Thyroid gland (tissue), 4 donors: ENCODE results near the gene DOK4.

Experiments
- POLR2A ChIP-seq, 2 donors: fragments of 450-650 bp; IDR thresholded peaks; one replicate each; pipeline ENCODE4 v1.6.1; 2017; ENCODE audit warnings: antibody characterized with exemption in 2 of 2, mild to moderate bottlenecking in 2 of 2, moderate library complexity in 1 of 2
- TF ChIP-seq, protein P1 (sequence below), 6 experiments: fragments of 200-600 bp in 3 of 6; fragments of 450-650 bp in 3 of 6; sonication (generic) in 3 of 6; IDR thresholded peaks; one replicate each; pipeline ENCODE4 v1.5.1; 2016 to 2019; ENCODE audit warnings: antibody characterized with exemption in 6 of 6, mild to moderate bottlenecking in 2 of 6, inconsistent platforms in 1 of 6, moderate library complexity in 1 of 6

GRCh38 chr16:57498031-57498430, 11.7 kb upstream of the DOK4 start:
- TF ChIP-seq, protein P1, sequence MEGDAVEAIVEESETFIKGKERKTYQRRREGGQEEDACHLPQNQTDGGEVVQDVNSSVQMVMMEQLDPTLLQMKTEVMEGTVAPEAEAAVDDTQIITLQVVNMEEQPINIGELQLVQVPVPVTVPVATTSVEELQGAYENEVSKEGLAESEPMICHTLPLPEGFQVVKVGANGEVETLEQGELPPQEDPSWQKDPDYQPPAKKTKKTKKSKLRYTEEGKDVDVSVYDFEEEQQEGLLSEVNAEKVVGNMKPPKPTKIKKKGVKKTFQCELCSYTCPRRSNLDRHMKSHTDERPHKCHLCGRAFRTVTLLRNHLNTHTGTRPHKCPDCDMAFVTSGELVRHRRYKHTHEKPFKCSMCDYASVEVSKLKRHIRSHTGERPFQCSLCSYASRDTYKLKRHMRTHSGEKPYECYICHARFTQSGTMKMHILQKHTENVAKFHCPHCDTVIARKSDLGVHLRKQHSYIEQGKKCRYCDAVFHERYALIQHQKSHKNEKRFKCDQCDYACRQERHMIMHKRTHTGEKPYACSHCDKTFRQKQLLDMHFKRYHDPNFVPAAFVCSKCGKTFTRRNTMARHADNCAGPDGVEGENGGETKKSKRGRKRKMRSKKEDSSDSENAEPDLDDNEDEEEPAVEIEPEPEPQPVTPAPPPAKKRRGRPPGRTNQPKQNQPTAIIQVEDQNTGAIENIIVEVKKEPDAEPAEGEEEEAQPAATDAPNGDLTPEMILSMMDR (IDR thresholded peaks at IDR 0.05) = no peak
- TF ChIP-seq POLR2A (IDR thresholded peaks at IDR 0.05) = no peak
